Gastroesophageal sphincter (tissue), 3 donors: ENCODE results near the gene CD177.
"Not testable (repeated sequence)": the region's sequence is repeated elsewhere in the genome, so short reads cannot be mapped to it uniquely, and the experiment has no call there.

Source experiments
- EP300 ChIP-seq: sonication (generic); formaldehyde crosslinking; IDR thresholded peaks from one replicate; pipeline ENCODE4 v1.6.1; 2017; ENCODE audit warnings: antibody characterized with exemption, mild to moderate bottlenecking
- POLR2A ChIP-seq, 2 donors: fragments of 450-650 bp; IDR thresholded peaks; one replicate each; pipeline ENCODE4 v1.6.1; 2017; ENCODE audit warnings: antibody characterized with exemption in 2 of 2, mild to moderate bottlenecking in 2 of 2, moderate library complexity in 1 of 2
- POLR2AphosphoS5 ChIP-seq: sonication (generic); formaldehyde crosslinking; IDR thresholded peaks from one replicate; pipeline ENCODE4 v1.6.1; 2017; ENCODE audit warnings: antibody characterized with exemption
- TF ChIP-seq, protein P1 (sequence below), 4 experiments: fragments of 200-600 bp in 2 of 4; fragments of 450-650 bp in 2 of 4; sonication (generic) in 1 of 4; IDR thresholded peaks; one replicate each; pipeline ENCODE4 v1.5.1; 2017 to 2019; ENCODE audit warnings: antibody characterized with exemption in 4 of 4, mild to moderate bottlenecking in 2 of 4, moderate library complexity in 2 of 4

DNA sequence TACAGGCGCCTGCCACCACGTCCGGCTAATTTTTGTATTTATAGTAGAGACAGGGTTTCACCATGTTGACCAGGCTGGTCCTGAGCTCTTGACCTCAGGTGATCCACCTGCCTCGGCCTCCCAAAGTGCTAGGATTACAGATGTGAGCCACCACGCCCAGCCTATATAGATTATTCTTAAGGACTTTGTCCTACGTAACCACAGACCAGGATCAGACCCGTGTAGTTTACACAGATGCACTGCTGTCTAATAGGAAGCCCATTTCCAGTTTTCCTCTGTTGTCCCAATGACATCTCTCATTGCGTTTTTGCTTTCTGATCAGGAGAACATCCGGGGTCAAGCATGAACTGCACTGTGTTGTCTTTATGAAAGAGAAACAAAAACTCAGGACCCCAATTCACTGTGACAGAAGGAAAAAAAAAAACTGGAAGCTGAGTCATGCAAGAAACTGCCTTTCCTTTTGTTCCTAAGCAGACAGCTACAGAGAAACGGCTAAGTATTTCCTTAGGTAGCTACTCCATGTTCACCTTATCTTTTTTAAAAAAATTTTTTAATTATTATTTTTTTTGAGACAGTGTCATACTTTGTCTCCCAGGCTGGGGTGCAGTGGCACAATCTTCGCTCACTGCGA lies 29.2 kb downstream of the CD177 start:
- TF ChIP-seq, protein P1, sequence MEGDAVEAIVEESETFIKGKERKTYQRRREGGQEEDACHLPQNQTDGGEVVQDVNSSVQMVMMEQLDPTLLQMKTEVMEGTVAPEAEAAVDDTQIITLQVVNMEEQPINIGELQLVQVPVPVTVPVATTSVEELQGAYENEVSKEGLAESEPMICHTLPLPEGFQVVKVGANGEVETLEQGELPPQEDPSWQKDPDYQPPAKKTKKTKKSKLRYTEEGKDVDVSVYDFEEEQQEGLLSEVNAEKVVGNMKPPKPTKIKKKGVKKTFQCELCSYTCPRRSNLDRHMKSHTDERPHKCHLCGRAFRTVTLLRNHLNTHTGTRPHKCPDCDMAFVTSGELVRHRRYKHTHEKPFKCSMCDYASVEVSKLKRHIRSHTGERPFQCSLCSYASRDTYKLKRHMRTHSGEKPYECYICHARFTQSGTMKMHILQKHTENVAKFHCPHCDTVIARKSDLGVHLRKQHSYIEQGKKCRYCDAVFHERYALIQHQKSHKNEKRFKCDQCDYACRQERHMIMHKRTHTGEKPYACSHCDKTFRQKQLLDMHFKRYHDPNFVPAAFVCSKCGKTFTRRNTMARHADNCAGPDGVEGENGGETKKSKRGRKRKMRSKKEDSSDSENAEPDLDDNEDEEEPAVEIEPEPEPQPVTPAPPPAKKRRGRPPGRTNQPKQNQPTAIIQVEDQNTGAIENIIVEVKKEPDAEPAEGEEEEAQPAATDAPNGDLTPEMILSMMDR (IDR thresholded peaks at IDR 0.05), result not testable (repeated sequence)
- TF ChIP-seq POLR2AphosphoS5; EP300; POLR2A (IDR thresholded peaks at IDR 0.05): not testable (repeated sequence)
